ENCODE measurements around the gene KIAA0232.
"Not testable (repeated sequence)": the region's sequence is repeated elsewhere in the genome, so short reads cannot be mapped to it uniquely, and the experiment has no call there.

The KIAA0232 gene

GRCh38 chr4:6900956-6901355 is 118.4 kb downstream of the KIAA0232 start:
- DNase-seq (ENCODE audit: low spot score) = no peak

DNA sequence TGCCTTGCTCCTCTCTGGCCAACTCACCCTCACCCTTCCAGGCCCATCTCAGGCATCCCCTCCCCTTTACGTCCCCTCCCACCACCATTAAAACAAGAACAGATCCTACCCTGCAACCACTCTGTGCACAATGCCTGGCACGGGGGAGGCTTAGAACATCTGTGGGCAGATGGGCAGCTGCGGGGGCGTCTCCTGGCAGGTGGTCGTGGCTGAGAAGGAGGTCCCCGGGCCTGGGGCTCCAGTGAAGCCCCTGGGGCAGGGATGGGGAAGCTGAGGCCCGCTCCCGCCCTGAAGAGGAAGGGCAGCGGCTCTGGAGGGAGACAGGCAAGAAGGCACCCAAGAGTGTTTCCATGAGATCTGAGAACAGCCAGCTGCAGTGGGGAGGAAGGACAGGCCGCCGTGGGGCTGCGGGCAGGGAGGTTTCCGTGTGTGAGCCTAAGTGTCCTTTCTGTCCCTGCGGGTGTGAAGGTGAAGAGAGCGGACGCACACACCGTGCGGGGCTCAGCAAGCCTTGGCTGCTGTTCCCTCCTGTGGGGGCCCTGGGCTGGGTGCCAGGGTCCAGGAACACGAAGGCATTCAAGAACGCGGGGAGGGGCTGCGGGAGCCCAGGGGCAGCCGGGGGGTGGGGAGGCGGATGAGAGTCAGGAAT is 119.3 kb downstream of the KIAA0232 start:
- no peak for DNase-seq (ENCODE audit: low spot score)

DNA sequence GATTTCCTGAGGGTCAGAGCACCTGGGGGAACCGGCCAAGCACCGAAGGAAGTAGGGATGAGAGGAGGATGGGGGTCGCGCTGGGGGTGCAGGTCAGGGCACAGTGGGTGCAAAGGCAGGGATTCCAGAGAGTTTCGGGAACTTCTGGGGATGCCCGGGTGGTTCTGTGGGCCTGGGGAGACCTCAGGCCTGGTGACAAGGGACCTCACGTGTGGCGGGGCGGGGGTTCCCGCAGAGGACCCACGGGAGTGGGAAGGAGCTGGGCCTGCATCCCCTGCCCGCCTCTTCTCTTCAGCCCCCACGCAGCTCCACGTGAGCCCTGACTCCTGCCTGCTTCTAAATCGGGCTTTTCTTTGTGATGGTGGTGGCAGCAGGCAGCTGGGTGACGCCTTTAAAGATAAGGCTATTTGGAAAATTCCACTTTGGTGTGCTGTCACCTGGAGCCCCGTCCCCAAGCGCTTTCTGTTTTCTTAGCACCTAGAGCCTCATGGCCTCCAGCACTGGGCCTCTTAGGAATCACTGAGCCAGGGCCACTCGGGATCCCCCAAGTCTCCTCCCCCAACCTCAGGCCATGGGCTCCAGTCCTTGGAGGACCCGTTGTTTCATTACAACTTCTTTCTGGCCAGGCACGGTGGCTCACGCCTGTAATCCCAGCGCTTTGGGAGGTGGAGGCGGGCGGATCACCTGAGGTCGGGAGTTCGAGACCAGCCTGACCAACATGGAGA is 120.0 kb downstream of the KIAA0232 start:
- DNase-seq (ENCODE audit: low spot score) = no peak

- no peak for DNase-seq (ENCODE audit: low spot score)
These were observed 123.3 kb downstream of the KIAA0232 start for GRCh38 chr4:6905516-6906445.

DNA sequence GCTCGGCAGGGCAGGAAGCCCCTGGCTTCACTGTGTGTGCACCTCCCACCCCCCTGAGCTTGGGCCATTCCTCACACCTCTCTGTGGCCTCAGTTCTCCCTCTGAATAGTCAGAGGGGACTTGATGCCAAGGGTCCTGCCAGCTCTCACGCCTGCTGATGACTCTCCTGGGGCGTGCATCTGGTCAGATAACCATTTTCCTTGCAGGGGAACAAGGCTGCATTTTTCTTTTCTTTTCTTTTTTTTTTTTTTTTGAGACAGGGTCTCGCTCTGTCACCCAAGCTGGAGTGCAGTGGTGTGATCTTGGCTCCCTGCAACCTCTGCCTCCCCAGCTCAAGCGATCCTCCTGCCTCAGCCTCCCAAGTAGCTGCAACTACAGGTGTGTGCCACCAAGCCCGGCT is 124.0 kb downstream of the KIAA0232 start:
- DNase-seq (ENCODE audit: low spot score) = not testable (repeated sequence)

- no peak for DNase-seq (ENCODE audit: low spot score)
These were observed 125.2 kb downstream of the KIAA0232 start for GRCh38 chr4:6907658-6908191.

- no peak for DNase-seq (ENCODE audit: low spot score)
These were observed 126.0 kb downstream of the KIAA0232 start for GRCh38 chr4:6908432-6909112.

- DNase-seq (ENCODE audit: low spot score) = peak; percentile 88
These were observed 126.8 kb downstream of the KIAA0232 start, which contains the start of gene TBC1D14 for GRCh38 chr4:6909113-6909969. Gene TBC1D14, plus strand, starts transcription at chr4:6909826. Its CDS starts 13,564 bp downstream, at chr4:6923390.

DNA sequence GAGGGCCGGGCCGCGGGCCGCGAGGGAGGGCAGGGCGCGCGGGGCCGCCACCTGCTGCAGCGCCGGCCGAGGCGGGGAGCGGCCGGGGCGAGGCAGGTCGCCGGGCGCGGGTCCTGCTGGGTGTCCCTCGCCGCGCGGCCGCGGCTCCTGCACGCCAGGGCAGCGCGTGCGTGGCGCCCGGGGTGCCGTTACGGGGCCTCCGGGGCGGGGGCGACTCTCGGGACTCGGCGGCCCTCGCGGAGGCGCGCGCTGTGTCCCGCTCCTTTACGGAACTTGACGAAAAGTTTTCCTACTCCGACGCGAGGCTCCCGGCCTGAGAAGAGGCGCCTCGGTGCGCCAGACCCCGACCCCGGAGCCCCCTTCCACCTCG is 127.4 kb downstream of the KIAA0232 start:
- no peak for DNase-seq (ENCODE audit: low spot score)

DNA sequence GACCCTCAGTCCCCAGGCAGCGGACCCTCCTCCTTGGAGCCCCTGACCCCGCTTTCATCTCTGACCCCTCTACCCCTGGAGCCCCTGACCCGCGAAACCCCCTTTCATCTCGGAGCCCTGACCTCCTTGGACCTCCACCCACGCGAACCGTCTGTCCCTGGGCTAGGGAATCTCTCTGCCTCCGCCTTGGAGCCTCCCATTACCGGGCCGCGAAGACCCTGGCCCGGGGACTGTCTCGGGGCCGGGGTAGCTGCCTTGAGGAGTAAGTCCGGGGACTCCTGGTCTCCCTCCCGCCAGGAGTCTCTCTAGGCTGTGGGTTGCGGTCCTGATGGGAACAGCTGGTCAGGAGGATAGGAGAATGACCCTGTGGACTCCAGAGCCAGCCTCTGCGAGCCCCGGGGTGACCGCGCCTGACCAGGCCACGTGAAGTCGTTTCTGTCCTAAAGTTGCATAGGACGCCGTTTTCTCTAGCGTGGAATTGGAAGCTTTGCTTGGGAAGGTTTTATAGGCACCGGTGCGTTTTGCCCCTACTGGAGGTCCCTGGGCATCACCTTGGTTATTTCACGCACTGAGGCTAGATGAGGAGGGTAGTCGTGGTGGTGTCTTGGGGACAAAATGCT is 127.9 kb downstream of the KIAA0232 start:
- DNase-seq (ENCODE audit: low spot score) = no peak

DNA sequence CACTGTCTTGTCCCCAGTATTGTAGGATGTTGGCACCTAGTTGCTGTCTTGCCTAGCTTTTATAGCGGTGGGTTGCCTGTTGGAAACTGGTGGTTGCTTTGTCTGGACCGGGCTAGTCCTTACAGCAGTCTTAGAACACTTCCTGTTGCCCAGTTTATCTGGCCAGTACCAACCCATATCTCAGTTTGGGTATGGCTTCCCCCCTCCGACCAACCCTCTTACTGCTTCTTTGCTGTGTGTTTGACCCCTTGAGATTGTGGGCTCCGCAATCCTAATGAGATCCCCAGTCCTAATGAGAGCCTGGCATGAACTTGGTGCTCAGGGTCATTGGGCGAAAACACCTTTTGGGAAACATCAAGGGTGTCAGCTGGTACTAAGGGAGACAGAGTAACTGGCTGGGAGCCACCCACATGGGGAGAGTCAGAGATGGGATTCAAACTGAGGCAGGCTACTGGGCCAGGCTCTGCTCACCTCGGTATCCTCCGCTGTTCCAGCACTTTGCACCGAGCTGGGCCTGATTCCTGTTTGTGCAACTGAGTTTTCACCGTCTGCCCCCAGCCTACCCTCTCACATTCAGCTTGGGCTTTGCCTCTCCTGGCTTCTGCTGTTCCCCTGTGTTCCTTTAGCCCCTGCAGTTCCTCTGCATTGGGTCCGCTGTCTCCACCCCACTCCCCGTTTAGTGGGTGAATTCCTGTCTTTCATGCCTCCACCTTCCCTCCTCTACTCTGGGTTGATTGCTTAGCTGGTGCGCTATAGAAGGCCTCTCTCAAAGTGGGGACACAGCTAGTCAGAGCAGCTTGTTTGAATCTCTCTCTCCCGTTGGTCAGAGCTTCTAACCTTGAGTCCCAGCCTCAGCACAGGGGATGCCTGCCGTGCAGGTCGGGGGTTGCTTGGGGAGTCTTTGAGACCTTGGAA is 128.7 kb downstream of the KIAA0232 start:
- no peak for DNase-seq (ENCODE audit: low spot score)

- DNase-seq (ENCODE audit: low spot score) = not testable (repeated sequence)
These were observed 129.4 kb downstream of the KIAA0232 start for GRCh38 chr4:6911917-6912316.

DNA sequence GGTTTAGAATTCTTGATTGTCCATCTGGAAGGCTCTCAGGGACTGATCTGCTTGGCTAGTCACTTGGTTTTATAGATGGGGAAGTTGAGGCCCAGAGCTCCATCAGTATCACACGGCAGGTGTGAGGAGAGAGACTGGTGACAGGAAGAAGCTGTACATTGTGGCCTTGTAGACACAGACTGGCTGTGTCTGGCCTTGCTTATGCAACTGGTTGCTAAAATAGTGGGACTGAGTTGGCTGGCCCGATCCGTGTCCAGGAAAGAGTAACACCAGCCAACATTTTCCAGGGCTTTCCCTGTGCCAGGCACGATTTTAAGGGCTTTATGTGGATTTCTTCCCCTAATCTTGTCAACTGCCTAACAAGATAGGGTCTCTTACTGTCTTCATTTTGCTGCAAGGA is 129.9 kb downstream of the KIAA0232 start:
- DNase-seq (ENCODE audit: low spot score) = no peak

DNA sequence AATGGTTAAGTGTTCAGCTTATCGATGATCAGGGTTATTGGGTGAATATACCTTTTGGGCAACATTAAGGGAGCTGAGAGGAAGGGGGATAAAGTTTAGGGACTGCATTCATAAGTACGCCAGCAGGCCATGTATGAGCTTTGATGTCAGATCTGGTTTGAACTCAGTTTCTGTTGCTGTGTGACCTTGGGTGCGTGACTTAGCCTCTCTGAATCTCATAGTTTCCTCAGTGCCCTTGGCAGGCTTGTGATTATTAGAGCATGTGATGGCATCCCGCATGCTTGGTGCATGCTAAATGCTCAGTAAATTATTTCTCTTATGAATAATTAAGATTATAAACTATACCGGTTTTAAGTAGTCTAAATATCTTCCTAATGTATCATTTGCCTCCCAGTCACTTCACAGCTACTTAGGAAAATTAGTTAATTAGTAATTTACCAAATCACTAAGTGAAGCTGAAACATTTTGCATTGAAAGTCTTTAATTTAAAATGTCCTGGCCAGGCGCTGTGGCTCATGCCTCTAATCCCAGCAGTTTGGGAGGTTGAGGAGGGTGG is 130.9 kb downstream of the KIAA0232 start:
- no peak for DNase-seq (ENCODE audit: low spot score)

- DNase-seq (ENCODE audit: low spot score) = no peak
These were observed 131.9 kb downstream of the KIAA0232 start for GRCh38 chr4:6914448-6914847.

DNA sequence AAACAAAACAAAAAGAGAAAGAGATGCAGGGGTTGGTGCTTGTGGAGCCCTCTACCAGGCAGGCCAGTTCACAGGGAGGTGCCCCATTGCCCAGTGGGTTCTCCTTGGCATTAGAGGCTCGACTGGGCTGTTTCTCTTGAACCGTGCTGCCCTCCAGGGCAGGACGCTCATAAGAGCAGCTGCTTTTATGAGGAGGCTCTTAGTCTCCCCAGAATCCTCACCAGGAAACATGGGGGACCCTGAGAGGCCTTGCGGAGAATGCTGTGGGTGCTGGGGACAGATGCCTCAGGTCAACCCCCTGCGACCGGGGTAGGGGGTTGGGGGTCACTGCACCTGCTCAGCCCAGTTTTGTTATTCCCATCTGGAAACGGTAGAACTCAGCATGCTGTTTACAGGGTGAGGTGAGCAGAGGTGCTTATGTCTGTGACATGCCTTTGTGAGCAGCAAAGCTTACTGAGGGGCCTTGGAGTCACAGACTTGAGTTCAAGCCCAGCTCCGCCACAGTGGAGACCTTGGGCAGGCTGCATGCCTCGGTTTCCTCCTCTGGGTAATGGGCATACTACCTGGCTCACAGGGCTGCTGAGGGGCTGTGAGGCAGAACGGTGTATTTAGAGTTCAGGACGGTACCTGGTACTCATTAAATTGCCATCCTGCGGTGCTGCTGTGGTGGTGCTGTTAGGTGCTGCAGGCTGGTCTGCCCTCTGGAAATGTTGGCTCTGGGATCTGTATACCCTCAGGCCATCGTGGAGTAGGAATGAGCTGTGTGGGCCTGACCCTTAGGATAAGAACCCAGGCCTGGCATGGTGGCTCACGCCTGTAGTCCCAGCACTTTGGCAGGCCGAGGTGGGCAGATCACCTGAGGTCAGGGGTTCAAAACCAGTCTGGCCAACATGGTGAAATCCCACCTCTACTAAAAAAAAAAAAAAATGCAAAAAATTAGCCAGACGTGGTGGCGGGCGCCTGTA is 132.8 kb downstream of the KIAA0232 start:
- DNase-seq (ENCODE audit: low spot score) = no peak

DNA sequence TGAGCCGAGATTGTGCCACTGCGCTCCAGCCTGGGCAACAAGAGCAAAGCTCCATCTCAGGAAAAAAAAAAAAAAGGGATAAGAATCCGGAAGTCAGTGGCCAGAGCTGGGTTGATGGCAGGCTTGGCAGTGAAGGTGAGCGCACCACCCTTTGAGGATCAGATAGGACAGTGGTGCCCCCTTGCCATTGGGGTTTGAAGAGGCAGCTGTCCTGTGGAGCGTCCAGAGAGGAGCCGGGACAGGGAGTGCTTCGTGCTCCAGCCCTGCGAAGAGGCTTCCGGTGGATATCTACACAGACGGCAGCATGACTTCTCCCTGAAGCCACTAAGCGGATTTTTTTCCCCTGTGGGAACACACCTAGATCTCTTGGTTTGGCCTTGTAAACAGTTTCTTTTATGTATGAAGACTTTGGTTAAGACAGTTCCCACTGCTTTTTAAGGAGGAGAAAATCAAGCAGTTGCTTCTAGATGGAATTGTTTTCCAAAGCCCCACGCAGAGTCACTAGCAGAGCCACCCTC is 133.6 kb downstream of the KIAA0232 start:
- DNase-seq (ENCODE audit: low spot score) = no peak

All from globus pallidus (tissue), 1 donor.